ENCODE data around the gene DENND1A.

The DENND1A gene

GRCh38 chr9:123871781-123872180 is 58.1 kb downstream of the DENND1A start:
- TF ChIP-seq ZNF274 (IDR thresholded peaks at IDR 0.05; ENCODE audit: low read depth, low read length) = no peak
- no peak overlapping the region for H3K4me3 ChIP-seq (ENCODE audit: low read length)

- TF ChIP-seq ZNF274 (IDR thresholded peaks at IDR 0.05; ENCODE audit: low read depth, low read length) = no peak
- no peak overlapping the region for H3K4me3 ChIP-seq (ENCODE audit: low read length)
These were observed 61.9 kb downstream of the DENND1A start for GRCh38 chr9:123868002-123868401.

GRCh38 chr9:123867034-123867433 is 62.9 kb downstream of the DENND1A start:
- no peak overlapping the region for H3K4me3 ChIP-seq (ENCODE audit: low read length)
- no peak for TF ChIP-seq ZNF274 (IDR thresholded peaks at IDR 0.05; ENCODE audit: low read depth, low read length)

GRCh38 chr9:123866497-123866896 is 63.4 kb downstream of the DENND1A start:
- H3K4me3 ChIP-seq (ENCODE audit: low read length) = no peak overlapping the region
- no peak for TF ChIP-seq ZNF274 (IDR thresholded peaks at IDR 0.05; ENCODE audit: low read depth, low read length)

- TF ChIP-seq ZNF274 (IDR thresholded peaks at IDR 0.05; ENCODE audit: low read depth, low read length) = no peak
These were observed 64.5 kb downstream of the DENND1A start for GRCh38 chr9:123865226-123866000.

GRCh38 chr9:123864251-123864650 is 65.7 kb downstream of the DENND1A start:
- no peak for TF ChIP-seq ZNF274 (IDR thresholded peaks at IDR 0.05; ENCODE audit: low read depth, low read length)
- H3K4me3 ChIP-seq (ENCODE audit: low read length) = no peak overlapping the region

More at GRCh38 chr9:123865226-123866000, 64.5 kb downstream of the DENND1A start:
- H3K4me3 ChIP-seq (ENCODE audit: low read length) = no peak overlapping the region

GRCh38 chr9:123863164-123863855 is 66.6 kb downstream of the DENND1A start:
- no peak for TF ChIP-seq ZNF274 (IDR thresholded peaks at IDR 0.05; ENCODE audit: low read depth, low read length)
- no peak overlapping the region for H3K4me3 ChIP-seq (ENCODE audit: low read length)

- no peak for TF ChIP-seq ZNF274 (IDR thresholded peaks at IDR 0.05; ENCODE audit: low read depth, low read length)
- H3K4me3 ChIP-seq (ENCODE audit: low read length) = no peak overlapping the region
These were observed 68.2 kb downstream of the DENND1A start for GRCh38 chr9:123861756-123862120.

GRCh38 chr9:123861086-123861755 is 68.7 kb downstream of the DENND1A start:
- no peak overlapping the region for H3K4me3 ChIP-seq (ENCODE audit: low read length)
- TF ChIP-seq ZNF274 (IDR thresholded peaks at IDR 0.05; ENCODE audit: low read depth, low read length) = no peak

GRCh38 chr9:123860603-123861002 is 69.3 kb downstream of the DENND1A start:
- H3K4me3 ChIP-seq (ENCODE audit: low read length) = no peak overlapping the region
- TF ChIP-seq ZNF274 (IDR thresholded peaks at IDR 0.05; ENCODE audit: low read depth, low read length) = no peak

GRCh38 chr9:123852403-123852802 is 77.5 kb downstream of the DENND1A start:
- no peak overlapping the region for H3K4me3 ChIP-seq (ENCODE audit: low read length)
- no peak for TF ChIP-seq ZNF274 (IDR thresholded peaks at IDR 0.05; ENCODE audit: low read depth, low read length)

- H3K4me3 ChIP-seq (ENCODE audit: low read length) = no peak overlapping the region
- TF ChIP-seq ZNF274 (IDR thresholded peaks at IDR 0.05; ENCODE audit: low read depth, low read length) = no peak
These were observed 78.1 kb downstream of the DENND1A start for GRCh38 chr9:123851851-123852250.

GRCh38 chr9:123848447-123849085 is 81.4 kb downstream of the DENND1A start:
- H3K4me3 ChIP-seq (ENCODE audit: low read length) = no peak overlapping the region
- no peak for TF ChIP-seq ZNF274 (IDR thresholded peaks at IDR 0.05; ENCODE audit: low read depth, low read length)

GRCh38 chr9:123846966-123847365 is 83.0 kb downstream of the DENND1A start:
- no peak overlapping the region for H3K4me3 ChIP-seq (ENCODE audit: low read length)
- no peak for TF ChIP-seq ZNF274 (IDR thresholded peaks at IDR 0.05; ENCODE audit: low read depth, low read length)
